Measurements from ENCODE around the gene CLDN8. TPM values are rescaled to one million over a fixed set of nuclear protein-coding genes. Genes with fewer than 3 reads are reported as not detected.
A peak's percentile ranks its signal among the peaks of the same experiment; 100 is the strongest.

The CLDN8 gene
- polyA plus RNA-seq, 2 of the 4 experiments (the other 2 are of a cell fraction), result not detected

DNA sequence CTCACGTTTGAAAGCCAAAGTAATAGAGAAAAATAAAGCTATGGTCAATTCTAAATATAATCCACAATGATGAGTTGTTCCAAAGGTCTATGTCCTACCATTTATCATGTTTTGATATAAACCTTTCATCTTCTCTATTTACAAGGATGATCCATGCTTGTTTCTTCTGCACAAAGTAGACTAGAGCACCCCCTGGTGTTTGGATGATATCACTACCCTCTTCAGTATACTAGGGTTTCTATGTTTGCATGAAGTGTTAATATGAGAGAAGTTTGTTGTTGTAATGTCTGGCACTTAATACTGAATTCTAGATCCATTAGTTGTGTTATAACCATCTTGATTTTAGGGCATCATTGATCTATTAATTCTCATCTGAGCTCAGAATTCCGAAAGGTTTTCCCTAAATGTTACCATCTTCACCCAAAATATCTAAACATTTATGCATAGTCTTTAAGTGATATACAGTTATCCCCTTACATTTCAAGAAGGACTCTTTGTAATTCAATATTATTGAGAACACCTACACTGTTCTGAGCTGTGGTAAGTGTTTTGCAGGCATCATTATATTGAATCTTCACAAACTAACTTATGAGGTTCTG, 21.1 kb downstream of the CLDN8 start:
- ATAC-seq (0 out of 6 replicates have a peak, but pooled peaks of 1 of the 2 experiments have one; percentile 46), FAIRE-seq (no peak), DNase-seq (ENCODE audit: low read depth in 1 of 2, low spot score in 1 of 2) (peak in 1 of 2 experiments; percentile 20)
- H3K27ac ChIP-seq, result no peak overlapping the region
- 0 out of 5 replicates have a peak, but pooled peaks of 1 of the 2 experiments have one; percentile 12 for TF ChIP-seq RAD21 (conservative IDR thresholded peaks at IDR 0.05 in 1 of 2, IDR thresholded peaks at IDR 0.05 in 1 of 2)
- TF ChIP-seq, protein P1, sequence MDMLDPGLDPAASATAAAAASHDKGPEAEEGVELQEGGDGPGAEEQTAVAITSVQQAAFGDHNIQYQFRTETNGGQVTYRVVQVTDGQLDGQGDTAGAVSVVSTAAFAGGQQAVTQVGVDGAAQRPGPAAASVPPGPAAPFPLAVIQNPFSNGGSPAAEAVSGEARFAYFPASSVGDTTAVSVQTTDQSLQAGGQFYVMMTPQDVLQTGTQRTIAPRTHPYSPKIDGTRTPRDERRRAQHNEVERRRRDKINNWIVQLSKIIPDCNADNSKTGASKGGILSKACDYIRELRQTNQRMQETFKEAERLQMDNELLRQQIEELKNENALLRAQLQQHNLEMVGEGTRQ (IDR thresholded peaks at IDR 0.05), result no peak
- TF ChIP-seq, protein P2, sequence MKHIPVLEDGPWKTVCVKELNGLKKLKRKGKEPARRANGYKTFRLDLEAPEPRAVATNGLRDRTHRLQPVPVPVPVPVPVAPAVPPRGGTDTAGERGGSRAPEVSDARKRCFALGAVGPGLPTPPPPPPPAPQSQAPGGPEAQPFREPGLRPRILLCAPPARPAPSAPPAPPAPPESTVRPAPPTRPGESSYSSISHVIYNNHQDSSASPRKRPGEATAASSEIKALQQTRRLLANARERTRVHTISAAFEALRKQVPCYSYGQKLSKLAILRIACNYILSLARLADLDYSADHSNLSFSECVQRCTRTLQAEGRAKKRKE (CRISPR knock-in tag; IDR thresholded peaks at IDR 0.05; ENCODE audit: low read depth), result no peak
- H3K9me3 ChIP-seq, result no peaks in the 10 kb centered on the region
- no peaks in the 10 kb centered on the region for H3K4me1 ChIP-seq
- ChIA-PET CTCF (no interaction called here), POLR2A (no interaction called here)
- H3K4me2 ChIP-seq, result no peak overlapping the region
- 2% methylated on average over 2 of the region's 2 CpGs for WGBS (ENCODE audit: missing lambda C conversion rate)
- H3K4me3 ChIP-seq, result no peak overlapping the region

DNA sequence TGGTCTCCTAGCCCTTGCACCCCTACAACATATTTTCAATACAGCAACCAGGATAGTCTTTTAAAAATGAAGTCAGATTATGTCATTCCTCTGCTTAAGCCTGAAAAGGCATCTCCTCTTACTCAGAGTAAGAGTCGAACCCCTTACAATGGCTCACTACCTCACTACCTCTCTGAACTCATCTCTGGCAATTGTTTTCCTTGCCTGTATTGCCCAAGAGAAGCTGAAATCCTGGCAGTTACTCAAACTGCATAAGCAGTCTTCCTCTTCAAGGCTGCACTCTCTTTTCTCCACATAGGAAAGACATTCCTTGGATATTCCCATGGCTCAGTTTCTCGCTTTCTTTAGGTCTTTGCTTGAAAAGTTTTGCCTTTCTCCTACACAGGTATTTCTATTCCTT, 22.7 kb downstream of the CLDN8 start:
- H3K4me3 ChIP-seq, result no peak overlapping the region
- POLR2A ChIA-PET, result no interaction called here
- no peak overlapping the region for H3K4me2 ChIP-seq
- H3K4me1 ChIP-seq, result no peaks in the 10 kb centered on the region
- FAIRE-seq (no peak), DNase-seq (ENCODE audit: low read depth in 1 of 2, low spot score in 1 of 2) (no peak), ATAC-seq (no peak)
- TF ChIP-seq FOSB (CRISPR knock-in tag; IDR thresholded peaks at IDR 0.05) (no peak), FOSL2 (IDR thresholded peaks at IDR 0.05) (no peak), FOSL2 (CRISPR knock-in tag; IDR thresholded peaks at IDR 0.05) (no peak), CEBPB (IDR thresholded peaks at IDR 0.05) (no peak), POLR2AphosphoS2 (conservative IDR thresholded peaks at IDR 0.05; ENCODE audit: low read length) (no peak), MAZ (IDR thresholded peaks at IDR 0.05; ENCODE audit: borderline replicate concordance, low read depth, low read length) (no peak), CHD2 (IDR thresholded peaks at IDR 0.05; ENCODE audit: low read length, partially characterized antibody) (no peak), RCOR1 (IDR thresholded peaks at IDR 0.05; ENCODE audit: low read depth, low read length) (no peak), SREBF2 (IDR thresholded peaks at IDR 0.05) (no peak), CHD4 (IDR thresholded peaks at IDR 0.05; ENCODE audit: borderline replicate concordance) (no peak), POLR2A (IDR thresholded peaks at IDR 0.05; ENCODE audit: low read length) (no peak), SMC3 (IDR thresholded peaks at IDR 0.05) (no peak), TFCP2L1 (CRISPR knock-in tag; IDR thresholded peaks at IDR 0.05) (no peak), ZNF302 (CRISPR knock-in tag; IDR thresholded peaks at IDR 0.05) (no peak), TP53 (CRISPR knock-in tag; IDR thresholded peaks at IDR 0.05) (no peak)
- TF ChIP-seq, protein P2 (CRISPR knock-in tag; IDR thresholded peaks at IDR 0.05; ENCODE audit: low read depth), result no peak
- TF ChIP-seq, protein P3, sequence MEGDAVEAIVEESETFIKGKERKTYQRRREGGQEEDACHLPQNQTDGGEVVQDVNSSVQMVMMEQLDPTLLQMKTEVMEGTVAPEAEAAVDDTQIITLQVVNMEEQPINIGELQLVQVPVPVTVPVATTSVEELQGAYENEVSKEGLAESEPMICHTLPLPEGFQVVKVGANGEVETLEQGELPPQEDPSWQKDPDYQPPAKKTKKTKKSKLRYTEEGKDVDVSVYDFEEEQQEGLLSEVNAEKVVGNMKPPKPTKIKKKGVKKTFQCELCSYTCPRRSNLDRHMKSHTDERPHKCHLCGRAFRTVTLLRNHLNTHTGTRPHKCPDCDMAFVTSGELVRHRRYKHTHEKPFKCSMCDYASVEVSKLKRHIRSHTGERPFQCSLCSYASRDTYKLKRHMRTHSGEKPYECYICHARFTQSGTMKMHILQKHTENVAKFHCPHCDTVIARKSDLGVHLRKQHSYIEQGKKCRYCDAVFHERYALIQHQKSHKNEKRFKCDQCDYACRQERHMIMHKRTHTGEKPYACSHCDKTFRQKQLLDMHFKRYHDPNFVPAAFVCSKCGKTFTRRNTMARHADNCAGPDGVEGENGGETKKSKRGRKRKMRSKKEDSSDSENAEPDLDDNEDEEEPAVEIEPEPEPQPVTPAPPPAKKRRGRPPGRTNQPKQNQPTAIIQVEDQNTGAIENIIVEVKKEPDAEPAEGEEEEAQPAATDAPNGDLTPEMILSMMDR (IDR thresholded peaks at IDR 0.05), result no peak
- TF ChIP-seq, protein P4, sequence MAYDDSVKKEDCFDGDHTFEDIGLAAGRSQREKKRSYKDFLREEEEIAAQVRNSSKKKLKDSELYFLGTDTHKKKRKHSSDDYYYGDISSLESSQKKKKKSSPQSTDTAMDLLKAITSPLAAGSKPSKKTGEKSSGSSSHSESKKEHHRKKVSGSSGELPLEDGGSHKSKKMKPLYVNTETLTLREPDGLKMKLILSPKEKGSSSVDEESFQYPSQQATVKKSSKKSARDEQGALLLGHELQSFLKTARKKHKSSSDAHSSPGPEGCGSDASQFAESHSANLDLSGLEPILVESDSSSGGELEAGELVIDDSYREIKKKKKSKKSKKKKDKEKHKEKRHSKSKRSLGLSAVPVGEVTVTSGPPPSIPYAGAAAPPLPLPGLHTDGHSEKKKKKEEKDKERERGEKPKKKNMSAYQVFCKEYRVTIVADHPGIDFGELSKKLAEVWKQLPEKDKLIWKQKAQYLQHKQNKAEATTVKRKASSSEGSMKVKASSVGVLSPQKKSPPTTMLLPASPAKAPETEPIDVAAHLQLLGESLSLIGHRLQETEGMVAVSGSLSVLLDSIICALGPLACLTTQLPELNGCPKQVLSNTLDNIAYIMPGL (CRISPR knock-in tag; IDR thresholded peaks at IDR 0.05; ENCODE audit: borderline replicate concordance), result no peak
- TF ChIP-seq, protein P5, sequence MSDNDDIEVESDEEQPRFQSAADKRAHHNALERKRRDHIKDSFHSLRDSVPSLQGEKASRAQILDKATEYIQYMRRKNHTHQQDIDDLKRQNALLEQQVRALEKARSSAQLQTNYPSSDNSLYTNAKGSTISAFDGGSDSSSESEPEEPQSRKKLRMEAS (IDR thresholded peaks at IDR 0.05), result no peak
- CTCF ChIA-PET, result interaction anchor here (0.5 kb wide), 1 partner anchor 586 kb away, joined by 3 read pairs; no protein-coding TSS in a partner anchor
- whole genome bisulfite sequencing (ENCODE audit: missing lambda C conversion rate), result 3% methylated on average over 2 of the region's 2 CpGs
- H3K27ac ChIP-seq, result no peak overlapping the region
- H3K9me3 ChIP-seq, result no peaks in the 10 kb centered on the region
